Pulmonary artery endothelial cell (primary cell): ENCODE measurements around the gene SAMD13. TPM values are rescaled to one million over a fixed set of nuclear protein-coding genes. Genes with fewer than 3 reads are reported as not detected.

Experiments used
- DNase-seq: peaks from one replicate; pipeline ENCODE4 v3.0.0-alpha.2; 2011; ENCODE audit warnings: low read depth, low spot score
- total RNA-seq: library from RNA; depleted of rRNA; stranded (reverse); fragments of >200 nt; gene quantifications from 2 replicates; pipeline ENCODE4 v1.2.3, GENCODE V29; 2014

SAMD13 gene
- total RNA-seq, 1 donor from 2014 or later: 2.6 TPM

DNA sequence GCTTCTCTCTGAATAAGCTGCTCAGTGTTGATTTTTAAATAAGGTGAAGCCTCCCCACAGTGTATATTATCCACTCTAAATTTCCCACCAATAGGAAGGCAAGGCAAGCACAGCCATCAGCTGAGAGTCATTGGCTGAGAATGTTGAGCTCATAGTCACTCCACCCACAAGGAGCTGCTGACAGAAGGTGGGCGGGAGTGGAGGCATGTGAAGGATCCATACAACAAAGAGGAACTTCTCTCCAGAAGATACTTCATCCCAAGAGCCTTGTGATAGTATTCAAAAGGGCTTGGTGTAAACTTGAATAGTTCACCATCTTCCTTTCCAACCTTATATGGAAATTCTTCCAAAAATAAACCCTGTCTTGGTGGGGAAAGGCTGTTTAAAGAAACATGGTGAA is 42.8 kb downstream of the SAMD13 start:
- no peak for DNase-seq

DNA sequence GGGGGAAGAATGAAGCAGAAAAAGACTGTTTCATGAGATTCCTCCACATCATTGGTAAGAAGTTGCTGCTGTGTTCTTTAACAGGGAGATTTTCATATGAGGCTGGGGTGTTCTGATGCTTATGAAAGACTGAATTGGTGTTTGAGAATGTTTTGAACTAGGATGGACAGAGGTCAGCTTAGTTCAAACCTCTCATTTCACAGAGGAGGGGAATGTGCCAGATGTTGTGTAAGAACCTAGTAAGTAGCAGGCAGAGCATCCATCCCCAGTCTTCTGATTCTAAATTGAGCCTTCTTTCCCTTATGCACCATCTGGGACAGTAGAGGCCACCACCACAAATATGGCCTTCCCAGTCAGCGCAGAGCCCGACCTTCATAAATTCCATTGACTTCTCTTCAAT is 43.7 kb downstream of the SAMD13 start:
- DNase-seq: no peak

DNA sequence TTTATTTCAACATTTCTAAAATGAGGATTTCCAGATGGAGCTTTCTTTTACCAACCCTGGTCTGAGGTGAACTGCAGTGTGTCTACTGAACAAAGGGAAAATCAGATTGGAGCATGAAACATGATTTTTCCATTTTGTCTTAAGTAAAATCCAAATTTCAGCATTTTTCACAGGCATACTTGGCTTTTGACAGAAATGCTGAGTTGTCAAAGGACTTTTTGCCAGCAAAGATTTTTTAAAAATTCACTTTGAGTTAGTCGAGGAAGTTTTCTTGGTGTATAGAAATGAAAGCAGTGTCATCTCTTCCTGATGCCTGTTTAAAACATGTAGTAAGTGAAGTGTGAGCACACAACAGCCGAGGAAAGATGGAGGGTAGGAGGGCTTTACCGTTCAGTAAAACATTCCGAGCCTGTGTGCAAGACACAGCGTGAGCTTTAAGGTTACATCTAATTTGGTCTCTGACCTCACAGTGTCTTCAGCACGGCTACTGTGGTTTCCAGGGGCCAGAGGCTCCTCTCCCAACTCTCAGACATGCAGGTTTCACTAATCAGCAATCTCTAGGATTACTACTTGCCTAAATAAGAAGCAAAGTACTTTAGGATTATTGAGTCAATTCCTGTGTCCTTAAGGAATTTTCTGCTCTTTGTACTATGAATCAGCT is 45.9 kb downstream of the SAMD13 start:
- DNase-seq: no peak

DNA sequence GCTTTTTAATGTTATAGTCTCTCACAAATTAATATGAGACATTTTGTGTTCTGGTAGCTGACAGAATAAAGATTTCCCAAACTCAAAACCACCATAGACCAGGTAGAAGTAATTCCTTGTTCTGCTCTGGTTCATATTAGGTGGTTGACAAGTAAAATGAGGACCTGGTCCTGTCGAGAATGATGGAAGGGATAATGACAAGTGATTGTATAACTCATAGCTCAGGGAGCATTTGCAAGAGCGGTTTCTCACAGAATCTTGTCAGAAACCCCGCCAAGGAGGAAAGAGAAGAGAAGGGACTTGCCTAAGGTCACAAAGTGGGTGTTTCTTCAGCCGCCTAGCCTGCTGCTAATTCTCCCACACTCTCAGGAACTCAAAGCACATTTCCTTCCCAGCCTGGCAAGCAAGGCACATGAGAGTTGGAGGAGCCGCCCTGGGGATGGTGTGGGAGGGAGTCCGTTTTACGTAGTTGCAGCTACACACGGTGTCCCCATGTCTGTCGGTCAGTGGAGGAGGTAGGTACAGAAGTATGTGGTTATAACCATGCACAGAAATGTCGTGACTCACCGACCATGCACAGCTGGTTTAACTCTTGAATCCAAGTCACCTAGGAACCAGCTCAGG is 46.5 kb downstream of the SAMD13 start:
- DNase-seq: no peak

DNA sequence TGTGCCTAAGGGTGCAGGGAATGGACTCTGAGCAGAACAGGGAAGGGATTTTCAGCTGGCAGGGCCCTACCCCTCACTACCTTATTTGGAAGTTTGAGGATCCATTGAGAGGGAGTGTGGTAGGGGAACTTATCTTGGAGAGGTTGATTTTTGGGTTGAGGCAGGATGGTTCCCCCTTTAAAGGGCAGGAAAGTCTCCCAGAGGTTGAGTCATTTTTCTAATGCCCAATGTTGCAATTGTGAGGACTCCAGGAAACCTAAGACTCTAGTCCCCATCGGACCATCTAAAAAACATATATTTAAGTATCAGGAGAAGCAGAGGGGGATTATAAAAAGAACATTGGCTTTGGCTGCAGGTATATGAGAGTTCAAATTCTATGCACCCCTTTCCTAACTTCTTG is 47.3 kb downstream of the SAMD13 start:
- no peak for DNase-seq

DNA sequence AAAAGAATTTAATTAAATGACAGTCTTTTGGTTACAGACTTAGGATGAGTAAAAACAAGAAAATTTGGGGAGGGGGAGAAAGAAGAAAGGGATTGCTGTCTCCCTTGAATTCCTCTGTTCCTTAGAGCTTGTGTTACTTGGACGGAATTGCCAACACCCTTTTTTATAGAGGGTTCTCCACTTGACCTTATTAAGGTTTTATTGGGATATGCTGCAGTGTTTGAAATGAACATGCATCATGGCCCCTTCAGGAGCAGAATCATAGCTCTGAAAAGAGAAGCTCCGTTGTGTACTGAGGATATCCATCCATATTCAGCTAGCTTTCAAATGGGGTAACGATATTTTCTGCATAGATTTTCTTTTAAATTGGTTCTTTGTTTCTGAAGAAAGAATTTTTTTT is 48.6 kb downstream of the SAMD13 start:
- no peak for DNase-seq

DNA sequence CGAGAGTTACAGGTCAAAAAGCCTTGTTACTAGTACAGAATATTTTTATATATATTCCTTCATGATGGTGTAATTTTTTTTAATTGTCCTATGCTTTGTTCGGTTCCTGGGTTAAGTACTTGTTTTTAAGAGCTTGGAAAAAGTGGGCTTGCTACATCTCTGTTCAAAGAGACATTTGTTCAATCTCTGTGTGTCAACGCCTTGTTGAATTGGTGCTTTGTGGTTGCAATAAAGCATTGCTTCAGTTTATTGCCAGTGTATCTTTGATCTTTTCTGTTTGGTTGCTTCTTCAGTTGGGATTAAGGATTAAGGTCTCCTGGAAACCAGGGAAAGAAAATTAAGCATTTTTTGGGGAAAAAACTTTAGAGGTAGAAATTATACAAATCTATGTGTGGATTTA is 49.0 kb downstream of the SAMD13 start:
- DNase-seq: no peak

DNA sequence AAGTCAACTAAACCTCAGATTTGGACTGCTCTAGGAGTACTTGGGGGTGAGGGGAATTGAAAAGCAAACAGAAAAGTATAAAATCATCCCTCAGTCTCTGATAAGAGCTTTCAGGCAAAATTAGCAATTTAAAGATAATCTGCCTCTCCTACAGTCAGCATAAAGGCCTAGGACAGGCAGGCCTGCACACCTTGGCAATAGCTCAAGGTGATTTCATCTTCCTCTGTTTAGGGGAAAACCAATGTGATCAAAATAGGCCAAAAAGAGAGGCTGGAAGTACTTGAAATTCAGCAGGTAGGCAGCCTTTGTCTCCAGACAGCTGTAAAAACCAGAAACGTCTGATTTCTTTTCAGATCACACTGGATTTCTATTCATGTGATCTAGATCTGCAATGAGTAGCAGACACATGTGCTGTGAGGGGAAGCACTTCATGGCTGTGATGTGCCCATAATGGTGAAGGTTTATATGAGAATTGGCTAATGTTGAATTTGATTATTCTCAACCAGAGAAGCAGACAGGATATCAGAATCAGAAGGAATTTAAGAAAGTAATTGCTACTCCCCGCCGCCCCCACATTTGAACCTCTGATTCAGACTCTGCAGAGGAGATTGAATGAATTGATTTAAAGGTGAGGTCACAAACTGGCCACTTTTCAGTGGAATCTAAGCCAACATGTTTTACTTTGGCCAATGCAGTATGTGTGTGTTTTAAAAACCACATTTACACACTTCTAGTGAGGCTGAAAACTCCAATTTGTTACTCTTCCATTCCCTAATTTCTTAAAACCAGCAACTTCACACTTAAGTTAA is 51.0 kb downstream of the SAMD13 start:
- DNase-seq: no peak

DNA sequence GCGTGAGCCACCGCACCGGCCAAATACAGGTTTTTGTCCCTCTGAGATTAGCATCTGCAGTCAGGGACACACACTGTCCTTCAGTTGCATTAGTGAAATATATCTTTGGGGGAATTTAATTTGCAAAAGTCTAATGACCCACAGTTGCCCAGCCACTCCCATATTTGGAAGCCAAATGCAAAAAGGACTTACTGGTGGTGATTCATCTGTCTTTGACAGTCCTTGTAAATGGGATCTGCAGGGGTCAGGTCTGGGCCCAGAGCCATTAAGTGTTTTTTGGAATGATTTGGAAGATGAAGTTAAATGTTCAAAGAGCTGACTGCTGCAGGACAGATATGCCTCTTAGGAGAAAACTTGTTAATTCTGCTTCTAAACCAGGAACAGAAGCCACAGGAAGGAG is 52.2 kb downstream of the SAMD13 start:
- DNase-seq: no peak

DNA sequence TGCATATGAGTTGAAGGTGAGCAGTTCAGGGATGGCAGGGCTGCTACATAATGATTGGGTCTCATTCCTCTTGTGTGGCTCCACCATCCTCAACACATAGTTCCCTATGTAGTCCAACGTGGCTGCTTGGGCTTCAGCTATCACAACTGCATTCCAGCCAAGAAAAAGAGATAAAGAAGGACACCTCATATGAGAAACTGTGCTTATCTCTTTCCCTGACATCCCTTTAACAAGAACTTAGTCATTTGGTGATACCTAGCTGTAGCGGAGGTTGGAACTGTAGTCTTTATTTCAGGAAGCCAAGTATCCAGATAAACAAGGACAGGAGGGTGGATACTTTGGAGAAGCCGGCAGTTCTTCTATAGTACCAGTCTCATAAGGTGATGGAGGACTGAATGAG is 54.0 kb downstream of the SAMD13 start:
- DNase-seq: no peak

DNA sequence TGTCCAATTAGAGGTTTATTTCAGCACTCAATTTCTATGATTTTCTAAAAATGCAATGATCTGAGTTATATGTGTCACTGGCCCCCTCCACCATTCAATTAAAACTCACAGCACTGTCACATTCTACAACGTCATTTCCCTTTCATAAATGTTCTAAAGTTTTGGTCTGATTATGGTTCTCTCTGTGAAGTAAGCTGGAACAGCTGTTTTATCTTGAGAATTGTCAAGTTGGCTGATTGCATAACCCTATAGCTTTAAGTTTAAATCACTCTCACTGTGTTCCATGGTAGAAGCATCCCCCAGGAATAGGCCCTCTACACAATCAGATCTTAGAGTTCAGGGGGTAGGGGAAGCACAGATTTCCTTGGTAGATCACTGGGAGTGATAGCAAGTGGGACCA is 55.4 kb downstream of the SAMD13 start:
- DNase-seq: no peak

DNA sequence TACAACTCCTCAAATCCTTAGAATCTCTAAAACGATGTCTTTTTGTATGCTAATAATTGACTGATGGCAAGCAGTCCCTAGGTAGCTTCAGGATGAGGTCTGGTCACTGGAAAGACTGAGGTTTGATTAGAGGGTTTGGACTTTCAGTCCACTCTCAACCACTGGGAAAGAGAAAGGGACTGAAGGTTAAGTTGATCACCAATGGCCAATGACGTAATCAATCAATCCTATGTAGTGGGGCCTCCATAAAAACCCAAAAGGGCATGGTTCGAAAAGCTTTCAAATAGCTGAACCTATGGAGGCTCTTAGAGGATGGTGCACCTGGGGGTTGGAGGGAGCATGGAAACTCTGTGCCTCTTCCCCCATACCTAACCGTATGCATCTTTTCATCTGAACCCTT is 57.2 kb downstream of the SAMD13 start:
- DNase-seq: no peak

DNA sequence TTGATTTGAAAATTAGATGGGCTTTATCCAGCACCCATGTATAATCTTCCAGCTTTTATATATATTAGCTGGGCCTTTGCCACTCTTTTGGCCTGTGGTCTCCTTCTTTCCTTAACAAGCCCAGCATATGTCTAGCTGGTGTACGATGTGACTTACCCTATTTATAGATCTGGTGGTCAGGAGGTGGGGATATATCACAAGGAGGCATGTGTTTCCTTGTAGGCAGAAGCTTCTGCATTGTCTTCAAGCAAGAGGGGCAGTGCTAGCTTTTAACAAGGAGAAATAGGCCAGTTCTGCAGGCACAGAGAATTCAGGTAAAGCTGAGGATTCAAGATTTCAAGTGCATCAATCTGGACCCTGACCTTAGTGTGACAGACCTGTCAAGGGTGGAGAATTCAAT is 58.8 kb downstream of the SAMD13 start:
- DNase-seq: no peak

DNA sequence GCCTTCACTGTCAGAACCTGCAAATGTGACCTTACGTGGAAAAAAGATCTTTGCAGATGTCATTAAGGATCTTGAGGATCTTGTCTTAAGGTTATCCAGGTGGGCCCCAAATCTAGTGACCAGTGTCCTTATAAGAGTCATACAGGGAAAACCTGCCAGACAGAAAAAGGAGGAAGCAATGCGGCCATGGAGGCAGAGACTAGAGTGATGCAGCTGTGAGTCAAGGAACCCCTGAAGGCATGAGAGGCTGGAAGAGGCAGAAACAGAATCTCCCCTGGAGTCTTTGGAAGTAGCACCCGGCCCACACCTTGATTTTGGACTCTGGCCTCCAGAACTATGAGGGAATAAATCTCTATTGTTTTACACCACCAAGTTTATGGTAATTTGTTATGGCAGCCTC is 60.3 kb downstream of the SAMD13 start:
- DNase-seq: no peak

DNA sequence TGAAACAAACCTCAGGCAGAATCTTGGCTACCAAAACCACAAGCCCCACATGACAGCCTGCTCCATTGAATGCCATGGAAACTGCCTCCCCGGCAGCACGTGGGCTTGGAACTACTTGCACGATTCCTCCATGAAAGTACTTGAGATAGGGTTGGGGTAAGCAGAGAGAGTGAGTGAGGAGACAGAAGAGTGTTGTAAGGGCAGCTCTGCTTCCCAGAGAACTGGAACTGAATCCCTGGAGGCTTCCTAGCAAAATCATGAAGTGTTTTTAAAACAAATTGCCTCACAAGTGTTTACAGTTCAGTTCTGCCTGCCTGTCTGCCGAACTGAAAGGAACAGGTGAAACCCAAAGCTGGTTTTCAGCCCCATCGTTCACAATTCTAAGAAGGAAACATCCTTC is 61.5 kb downstream of the SAMD13 start:
- no peak for DNase-seq

DNA sequence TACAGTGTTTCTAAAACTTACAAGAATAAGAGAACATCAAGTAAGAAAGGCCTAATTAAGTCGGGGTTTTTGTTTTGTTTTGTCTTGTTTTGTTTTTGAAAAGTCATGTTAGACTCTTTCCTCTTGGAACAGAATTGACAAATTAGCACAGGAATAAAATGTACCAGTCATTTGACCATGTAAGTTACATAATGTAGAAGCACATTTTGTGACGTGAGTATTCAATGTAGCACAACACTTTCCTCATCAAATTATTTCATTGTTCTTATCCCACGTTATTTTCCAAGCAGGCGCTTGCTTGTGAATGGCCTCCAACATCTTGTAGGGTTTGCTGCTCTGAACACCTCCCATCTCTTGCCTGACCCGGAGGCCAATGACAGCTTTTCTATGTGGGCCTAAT is 62.1 kb downstream of the SAMD13 start:
- no peak for DNase-seq

DNA sequence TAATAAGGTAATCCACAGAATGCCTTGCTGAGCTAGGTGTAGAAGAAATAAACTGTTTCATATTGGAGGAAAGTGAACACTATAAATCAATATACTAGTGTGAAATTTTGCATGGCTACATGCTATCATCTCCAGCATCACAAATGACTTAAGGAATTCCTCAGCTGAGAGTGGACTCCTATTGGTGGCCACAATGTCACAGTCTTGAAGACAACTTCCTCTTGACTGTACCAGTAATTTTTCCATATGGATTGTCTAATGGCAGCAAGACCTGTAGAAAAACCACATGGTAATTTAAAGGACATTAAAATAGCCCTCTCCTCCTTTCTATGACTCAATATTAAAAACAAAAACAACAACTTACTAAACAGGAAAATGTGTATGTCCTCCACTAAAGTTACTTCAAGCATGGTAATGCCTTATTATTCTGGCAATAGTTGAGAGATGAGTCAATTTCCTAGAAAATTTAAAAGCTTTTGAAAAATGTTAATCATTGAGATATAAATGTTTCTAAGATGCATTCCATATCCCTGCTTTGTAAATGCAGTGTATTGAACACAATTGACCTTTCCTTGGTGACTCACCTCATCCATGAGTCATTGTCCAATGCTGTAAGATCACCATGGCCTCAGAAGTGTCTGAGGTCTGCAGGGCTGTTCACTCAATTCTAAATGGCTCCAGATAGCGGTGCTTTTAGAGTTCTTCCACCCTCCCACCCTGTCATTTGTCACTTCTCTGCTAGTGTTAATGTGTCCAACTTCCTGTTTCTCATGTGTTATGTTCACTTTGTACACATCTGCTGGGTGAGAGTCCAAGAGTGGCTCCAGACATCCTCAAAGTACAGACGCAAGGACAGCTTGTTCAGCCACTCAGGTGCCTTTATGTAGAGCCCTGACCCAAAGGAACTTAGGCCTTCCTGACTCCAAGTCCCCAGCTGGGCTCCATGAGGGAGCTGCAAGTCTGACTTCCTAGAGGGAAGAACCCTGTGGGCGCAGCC is 64.0 kb downstream of the SAMD13 start:
- peak; percentile 97 for DNase-seq

DNA sequence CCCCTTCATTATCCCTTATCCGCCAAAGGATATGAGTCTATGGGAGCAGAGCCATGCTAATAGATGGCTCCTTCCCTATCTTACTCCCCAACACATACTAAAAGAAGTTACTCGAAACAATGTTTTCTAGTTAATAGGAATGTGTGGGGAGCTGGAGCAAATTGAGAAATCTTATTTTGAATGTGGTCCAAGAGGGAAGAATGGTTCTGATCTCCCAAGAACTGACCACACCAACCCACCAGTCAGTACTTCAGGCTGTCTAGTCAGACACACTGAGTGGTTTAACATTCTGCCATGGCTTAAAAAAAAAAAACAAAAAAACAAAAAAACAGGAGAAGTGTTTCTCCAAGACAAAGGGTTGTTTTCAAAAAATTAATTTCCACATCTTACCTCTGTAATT is 65.3 kb downstream of the SAMD13 start:
- DNase-seq: no peak

DNA sequence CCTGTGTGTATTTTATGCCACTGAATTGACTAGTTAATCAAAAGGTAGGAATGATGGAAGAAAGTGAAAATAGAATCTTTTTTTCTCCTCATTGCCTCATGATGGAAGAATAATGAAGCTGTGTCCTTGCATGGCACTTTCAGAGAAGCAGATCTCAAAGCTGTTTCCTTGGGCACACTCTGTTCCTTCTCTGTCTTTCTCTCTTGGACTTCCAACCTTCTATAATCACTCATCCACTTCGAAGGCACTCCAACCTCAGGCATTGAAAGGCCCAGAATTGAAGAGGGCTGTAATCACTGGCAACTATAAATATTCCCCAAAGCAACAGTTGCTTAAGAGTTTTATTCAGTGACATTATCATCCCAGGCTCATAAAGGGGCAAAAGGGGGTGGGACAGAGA is 65.7 kb downstream of the SAMD13 start:
- DNase-seq: no peak

DNA sequence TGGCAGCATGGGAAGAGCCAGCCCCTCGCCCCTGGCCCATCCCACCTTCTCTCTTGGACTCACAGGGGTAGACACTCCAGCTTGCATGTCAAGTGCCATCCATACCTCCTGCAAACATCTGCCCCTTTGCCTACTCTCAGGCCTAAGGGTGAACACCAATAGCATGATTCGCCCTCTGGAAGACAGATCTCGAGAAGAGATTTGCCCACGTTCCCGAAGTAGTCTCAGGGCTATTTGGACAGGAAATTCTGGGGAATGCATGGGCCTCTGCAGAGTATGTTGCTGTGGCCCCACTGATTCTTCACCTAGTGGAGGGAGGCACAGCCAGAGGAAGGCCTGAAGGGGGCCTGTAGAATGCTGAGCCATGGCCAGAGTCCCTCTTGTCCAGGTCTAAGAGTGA is 66.9 kb downstream of the SAMD13 start:
- DNase-seq: no peak

DNA sequence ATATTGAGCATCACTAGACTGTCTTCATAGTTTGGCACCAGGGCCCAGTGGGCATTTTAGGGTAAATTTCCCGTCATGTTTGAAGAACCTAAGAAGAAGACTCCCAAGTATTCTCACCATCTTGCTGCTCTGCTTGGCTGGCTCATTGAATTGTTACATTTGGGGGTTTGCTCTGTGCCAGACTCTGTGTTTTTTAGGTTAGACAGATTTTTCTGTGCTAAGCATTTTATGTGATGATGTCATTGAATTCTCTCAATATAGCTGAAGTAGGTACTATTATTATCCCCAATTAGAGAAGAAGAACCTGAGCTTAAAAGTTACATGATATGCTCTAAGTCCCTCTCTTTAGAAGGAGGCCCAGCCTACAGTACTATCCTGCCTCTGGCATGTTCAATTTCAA is 68.8 kb downstream of the SAMD13 start:
- no peak for DNase-seq
